ENCODE data around the gene EEF1A1.
A peak's percentile ranks its signal among the peaks of the same experiment; 100 is the strongest.
"Not testable (repeated sequence)": the region's sequence is repeated elsewhere in the genome, so short reads cannot be mapped to it uniquely, and the experiment has no call there.

Gene EEF1A1

GRCh38 chr6:73519926-73520687, 725 bp downstream of the EEF1A1 start:
- no peaks in the 10 kb centered on the region for H3K27me3 ChIP-seq (ENCODE audit: low read depth, low read length)
- peaks cover 57% of the 10 kb centered on the region for H3K4me1 ChIP-seq (ENCODE audit: low read length)
- H3K27ac ChIP-seq (ENCODE audit: low read length) = peak overlapping the region; percentile 95
- H3K79me2 ChIP-seq (ENCODE audit: low read length) = peaks cover 55% of the 10 kb centered on the region
- H3K9me3 ChIP-seq (ENCODE audit: insufficient read depth, low read length) = no peaks in the 10 kb centered on the region
- peaks cover 46% of the 10 kb centered on the region for H4K20me1 ChIP-seq (ENCODE audit: insufficient read depth, low read length)
- H3K4me2 ChIP-seq (ENCODE audit: low read length) = peak overlapping the region; percentile 95
- H3K4me3 ChIP-seq (ENCODE audit: low read length) = peak overlapping the region; percentile 92
- H3K36me3 ChIP-seq (replicated peaks; ENCODE audit: low read depth, low read length) = peaks cover 52% of the 10 kb centered on the region
- TF ChIP-seq CTCF (IDR thresholded peaks at IDR 0.05; ENCODE audit: low read depth, low read length) (no peak), EZH2phosphoT487 (IDR thresholded peaks at IDR 0.05; ENCODE audit: low read depth) (no peak)
- peak overlapping the region; percentile 100 for H3K9ac ChIP-seq (ENCODE audit: low read length)
- H2AFZ ChIP-seq (ENCODE audit: low read depth, low read length) = no peak overlapping the region

GRCh38 chr6:73518982-73519881, 1.6 kb downstream of the EEF1A1 start:
- peak overlapping the region; percentile 95 for H3K4me2 ChIP-seq (ENCODE audit: low read length)
- not testable (repeated sequence) for H2AFZ ChIP-seq (ENCODE audit: low read depth, low read length); H3K9me3 ChIP-seq (ENCODE audit: insufficient read depth, low read length); H3K27me3 ChIP-seq (ENCODE audit: low read depth, low read length)
- peak overlapping the region; percentile 95 for H3K27ac ChIP-seq (ENCODE audit: low read length)
- H4K20me1 ChIP-seq (ENCODE audit: insufficient read depth, low read length) = peaks cover 52% of the 10 kb centered on the region
- H3K4me3 ChIP-seq (ENCODE audit: low read length) = peak overlapping the region; percentile 92
- peaks cover 60% of the 10 kb centered on the region for H3K36me3 ChIP-seq (replicated peaks; ENCODE audit: low read depth, low read length)
- peaks cover 63% of the 10 kb centered on the region for H3K4me1 ChIP-seq (ENCODE audit: low read length)
- peak overlapping the region; percentile 100 for H3K9ac ChIP-seq (ENCODE audit: low read length)
- peaks cover 55% of the 10 kb centered on the region for H3K79me2 ChIP-seq (ENCODE audit: low read length)

GRCh38 chr6:73518100-73518981, 2.5 kb downstream of the EEF1A1 start:
- not testable (repeated sequence) for H3K9me3 ChIP-seq (ENCODE audit: insufficient read depth, low read length); H2AFZ ChIP-seq (ENCODE audit: low read depth, low read length); H3K27me3 ChIP-seq (ENCODE audit: low read depth, low read length); H3K9ac ChIP-seq (ENCODE audit: low read length)
- H3K79me2 ChIP-seq (ENCODE audit: low read length) = peaks cover 55% of the 10 kb centered on the region
- peaks cover 57% of the 10 kb centered on the region for H4K20me1 ChIP-seq (ENCODE audit: insufficient read depth, low read length)
- peaks cover 62% of the 10 kb centered on the region for H3K36me3 ChIP-seq (replicated peaks; ENCODE audit: low read depth, low read length)
- H3K4me3 ChIP-seq (ENCODE audit: low read length) = peak overlapping the region; percentile 92
- peak overlapping the region; percentile 52 for H3K4me2 ChIP-seq (ENCODE audit: low read length)
- peaks cover 59% of the 10 kb centered on the region for H3K4me1 ChIP-seq (ENCODE audit: low read length)
- peak overlapping the region; percentile 95 for H3K27ac ChIP-seq (ENCODE audit: low read length)

GRCh38 chr6:73516514-73517489, 4.0 kb downstream of the EEF1A1 start:
- Histone ChIP-seq H3K4me3 (ENCODE audit: low read length) (0 out of 2 replicates have a peak overlapping the region, but pooled peaks have one; percentile 4), H3K4me2 (ENCODE audit: low read length) (peak overlapping the region; percentile 33), H3K36me3 (replicated peaks; ENCODE audit: low read depth, low read length) (peaks cover 67% of the 10 kb centered on the region), H3K4me1 (ENCODE audit: low read length) (peaks cover 50% of the 10 kb centered on the region), H3K27me3 (ENCODE audit: low read depth, low read length) (no peaks in the 10 kb centered on the region), H3K9ac (ENCODE audit: low read length) (0 out of 2 replicates have a peak overlapping the region, but pooled peaks have one; percentile 2), H2AFZ (ENCODE audit: low read depth, low read length) (no peak overlapping the region), H3K27ac (ENCODE audit: low read length) (peak overlapping the region; percentile 75), H3K79me2 (ENCODE audit: low read length) (peaks cover 40% of the 10 kb centered on the region), H3K9me3 (ENCODE audit: insufficient read depth, low read length) (no peaks in the 10 kb centered on the region), H4K20me1 (ENCODE audit: insufficient read depth, low read length) (peaks cover 63% of the 10 kb centered on the region)
- TF ChIP-seq CTCF (IDR thresholded peaks at IDR 0.05; ENCODE audit: low read depth, low read length) (no peak), EZH2phosphoT487 (IDR thresholded peaks at IDR 0.05; ENCODE audit: low read depth) (no peak)

Measured in OCI-LY3 (cell line).